Adrenal gland (tissue), 12 donors: ENCODE measurements around the gene RIMBP3C. TPM values are rescaled to one million over a fixed set of nuclear protein-coding genes. Genes with fewer than 3 reads are reported as not detected.
"Not testable (repeated sequence)": the region's sequence is repeated elsewhere in the genome, so short reads cannot be mapped to it uniquely, and the experiment has no call there.

Experiments used
- DNase-seq, 7 donors: peaks; one replicate each; pipeline ENCODE4 v3.0.0-alpha.2; 2019 to 2020
- H3K27ac ChIP-seq, 5 donors: fragments of 200-600 bp; sonication (generic) in 4 of 5; 1 replicate in 3 of 5; 2 replicates in 2 of 5; pipeline versions ENCODE4 v1.5.1 to v1.8.0; 2016 to 2020; ENCODE audit warnings: mild to moderate bottlenecking in 1 of 5
- H3K27me3 ChIP-seq: fragments of 200-600 bp; 2 replicates; pipeline ENCODE4 v1.8.0; 2021
- H3K36me3 ChIP-seq, 2 donors: fragments of 200-600 bp; replicated peaks in 1 of 2; 1 replicate in 1 of 2; 2 replicates in 1 of 2; pipeline versions ENCODE4 v1.5.1 to v1.8.0; 2018 to 2022
- H3K4me1 ChIP-seq, 2 donors: fragments of 200-600 bp; replicated peaks in 1 of 2; 1 replicate in 1 of 2; 2 replicates in 1 of 2; pipeline versions ENCODE4 v1.5.1 to v1.8.0; 2018 to 2021
- H3K4me3 ChIP-seq, 4 donors: fragments of 200-600 bp; sonication (generic) in 3 of 4; one replicate each; pipeline ENCODE4 v1.5.1; 2016 to 2018
- H3K9me3 ChIP-seq, 3 donors: fragments of 200-600 bp; sonication (generic) in 1 of 3; replicated peaks in 1 of 3; 1 replicate in 2 of 3; 2 replicates in 1 of 3; pipeline versions ENCODE4 v1.5.1 to v1.8.0; 2016 to 2021
- CTCF ChIP-seq, 6 experiments: fragments of 450-650 bp in 4 of 6; fragments of 200-600 bp in 2 of 6; sonication (generic) in 1 of 6; IDR thresholded peaks; 1 replicate in 5 of 6; 2 replicates in 1 of 6; pipeline versions ENCODE4 v1.5.1 to v1.8.0; 2016 to 2021; ENCODE audit warnings: antibody characterized with exemption in 6 of 6, mild to moderate bottlenecking in 2 of 6, moderate library complexity in 1 of 6
- POLR2A ChIP-seq, 2 donors: fragments of 450-650 bp; IDR thresholded peaks; one replicate each; pipeline ENCODE4 v1.6.1; 2017; ENCODE audit warnings: antibody characterized with exemption in 2 of 2, mild to moderate bottlenecking in 2 of 2, moderate library complexity in 1 of 2
- WGBS, 4 donors: extraction: QIAGEN DNeasy Blood & Tissue Kit in 2 of 4; methylation state at CpG; one replicate each; pipeline versions ENCODE4 v1.1.5 to v1.1.7; 2013 to 2017; 5-methylcytosine and 5-hydroxymethylcytosine counted together
- intact Hi-C, 2 donors: fragments of 100-400 bp; cut with DNase I; formaldehyde crosslinking; loops; one replicate each; pipeline versions ENCODE4 v1.14.1 to v1.15.0; 2022 to 2023
- polyA plus RNA-seq, 3 donors: library from polyadenylated mRNA; stranded (reverse); fragments of 200-250 nt in 2 of 3; fragments of 350-450 nt in 1 of 3; fragmentation: Illumina TruSeq in 1 of 3; extraction: RNeasy Lipid Tissue Mini Kit (QIAGEN cat#74804) in 1 of 3; gene quantifications; one replicate each; pipeline ENCODE4 v1.2.3, GENCODE V29; 2013 to 2014
- total RNA-seq, 9 donors: library from RNA; depleted of rRNA in 4 of 9; stranded (reverse); fragments of >200 nt in 4 of 9; fragments of 120-200 nt in 1 of 9; fragmentation: NEBNext Ultra II Directional in 1 of 9; extraction: Animal tissue kit (Norgen Biotek cat#: 25700) in 1 of 9; gene quantifications; one replicate each; pipeline versions ENCODE4 v1.1.0 to v1.2.4, GENCODE V29; 2013 to 2023
- donor health status: healthy with polysubstance abuse.
- donor health status: Bipolar disorder and iron deficiency.
- donor health status: DM: yes; HTN: yes; CAD: no.
- donor health status: DM: no; HTN: no; CAD: no.
- donor health status: DM: no; HTN: no; CAD: no.
- donor health status: DM: yes; HTN: yes; CAD: no.

RIMBP3C gene
- total and polyA plus RNA-seq, 12 donors, result 0.18 to 2.5 (median 0.28) TPM; not detected in 4

- peaks cover 33 to 40% of the 10 kb centered on the region in 2 donors for H3K4me1 ChIP-seq
- peak overlapping the region; percentile 72 to 97 (median 95) for H3K27ac ChIP-seq
- H3K4me3 ChIP-seq, result peak overlapping the region; percentile 64 to 99 (median 86)
- no peak for TF ChIP-seq CTCF (IDR thresholded peaks at IDR 0.05)
- no peak for TF ChIP-seq POLR2A (IDR thresholded peaks at IDR 0.05)
- 1 to 2% (median 1%) methylated on average over 20 to 26 of the region's 26 CpGs for WGBS, 4 donors
- H3K27me3 ChIP-seq, result no peaks in the 10 kb centered on the region
- H3K9me3 ChIP-seq, result no peaks in the 10 kb centered on the region
- intact Hi-C loops, result no loop called here
- DNase-seq, result peak in 5 of 7 donors; percentile 24 to 54 (median 43)
- H3K36me3 ChIP-seq, result no peaks in the 10 kb centered on the region
Observed at GRCh38 chr22:21568347-21569075, 17.2 kb upstream of the RIMBP3C start.

GRCh38 chr22:21567456-21568346 is 16.4 kb upstream of the RIMBP3C start, which contains the start of gene UBE2L3:
Gene UBE2L3, plus strand, starts transcription at chr22:21567714. Its CDS starts 31 bp downstream, at chr22:21567745.
- peak within 1 kb of the TSS; percentile 64 to 99 (median 86) for H3K4me3 ChIP-seq
- H3K9me3 ChIP-seq, result no peaks in the 10 kb centered on the region
- H3K36me3 ChIP-seq, result no peaks in the 10 kb centered on the region
- peak in 1 of 2 donors; percentile 43 for TF ChIP-seq POLR2A (IDR thresholded peaks at IDR 0.05)
- TF ChIP-seq CTCF (IDR thresholded peaks at IDR 0.05), result no peak
- intact Hi-C loops, result no loop called here
- H3K27me3 ChIP-seq, result no peaks in the 10 kb centered on the region
- 0 to 4% (median 1%) methylated on average over 15 to 85 of the region's 85 CpGs for WGBS, 4 donors
- peaks cover 32 to 33% of the 10 kb centered on the region in 2 donors for H3K4me1 ChIP-seq
- peak within 1 kb of the TSS; percentile 72 to 97 (median 95) for H3K27ac ChIP-seq
- DNase-seq, result peak; percentile 75 to 86 (median 80)

GRCh38 chr22:21564411-21564810 is 13.2 kb upstream of the RIMBP3C start:
- Histone ChIP-seq H3K4me3 (no peak overlapping the region), H3K9me3 (no peaks in the 10 kb centered on the region), H3K27me3 (no peaks in the 10 kb centered on the region), H3K27ac (no peak overlapping the region), H3K4me1 (peaks cover 10 to 12% of the 10 kb centered on the region in 2 donors), H3K36me3 (no peaks in the 10 kb centered on the region)
- no peak for DNase-seq
- intact Hi-C loops, result no loop called here
- no peak for TF ChIP-seq POLR2A (IDR thresholded peaks at IDR 0.05)
- TF ChIP-seq CTCF (IDR thresholded peaks at IDR 0.05), result no peak
- 85 to 90% (median 87%) methylated on average over 4 to 6 of the region's 6 CpGs for WGBS, 4 donors

GRCh38 chr22:21563912-21564311 is 12.7 kb upstream of the RIMBP3C start:
- no peaks in the 10 kb centered on the region for H3K27me3 ChIP-seq
- no peaks in the 10 kb centered on the region for H3K9me3 ChIP-seq
- TF ChIP-seq CTCF (IDR thresholded peaks at IDR 0.05) (no peak), POLR2A (IDR thresholded peaks at IDR 0.05) (no peak)
- intact Hi-C loops, result no loop called here
- no peak overlapping the region for H3K27ac ChIP-seq
- WGBS, 4 donors, result 90 to 97% (median 94%) methylated on average over 8 of the region's 8 CpGs
- H3K36me3 ChIP-seq, result no peaks in the 10 kb centered on the region
- H3K4me3 ChIP-seq, result no peak overlapping the region
- no peak for DNase-seq
- H3K4me1 ChIP-seq, result peaks cover 5 to 7% of the 10 kb centered on the region in 2 donors

GRCh38 chr22:21560657-21561056 is 9.4 kb upstream of the RIMBP3C start:
- intact Hi-C loops, H3K27ac ChIP-seq, DNase-seq, H3K27me3 ChIP-seq, H3K4me3 ChIP-seq, H3K36me3 ChIP-seq, H3K9me3 ChIP-seq, H3K4me1 ChIP-seq: not testable (repeated sequence)
- WGBS, 4 donors, result 0 to 20% (median 11%) methylated on average over 1 of the region's 3 CpGs; no CpG with 5 or more reads in 1 of the 4 donors

GRCh38 chr22:21559345-21560125 is 8.3 kb upstream of the RIMBP3C start:
- H3K9me3 ChIP-seq, DNase-seq, H3K27ac ChIP-seq, H3K27me3 ChIP-seq, H3K4me1 ChIP-seq, H3K36me3 ChIP-seq, intact Hi-C loops, H3K4me3 ChIP-seq: not testable (repeated sequence)
- WGBS, 4 donors, result 57 to 75% (median 69%) methylated on average over 1 to 6 of the region's 10 CpGs; no CpG with 5 or more reads in 1 of the 4 donors
